Measurements from ENCODE around the gene ABCC5.
"Not testable (repeated sequence)": the region's sequence is repeated elsewhere in the genome, so short reads cannot be mapped to it uniquely, and the experiment has no call there.

ABCC5 gene

GRCh38 chr3:184017672-184018423 lies at the start of gene ABCC5:
TSS of gene ABCC5 (minus strand) at chr3:184017884. CDS start at chr3:184014392, 3,492 bp downstream.
- peak; percentile 98 for DNase-seq

GRCh38 chr3:184066211-184066610 lies 48.5 kb upstream of the ABCC5 start:
- DNase-seq, result no peak

GRCh38 chr3:184062637-184063036 lies 45.0 kb upstream of the ABCC5 start:
- DNase-seq, result no peak

GRCh38 chr3:184059424-184059823 lies 41.7 kb upstream of the ABCC5 start:
- DNase-seq, result no peak

GRCh38 chr3:184058029-184058428 lies 40.3 kb upstream of the ABCC5 start:
- DNase-seq, result no peak

- DNase-seq, result no peak
Measured at GRCh38 chr3:184052767-184053166, 35.1 kb upstream of the ABCC5 start, which contains the start of gene HTR3C. TSS of gene HTR3C (plus strand) at chr3:184053047. CDS start at chr3:184053081, 34 bp downstream.

GRCh38 chr3:184050217-184050847 lies 32.6 kb upstream of the ABCC5 start:
- peak; percentile 27 for DNase-seq

- no peak for DNase-seq
Measured at GRCh38 chr3:184045995-184046394, 28.3 kb upstream of the ABCC5 start.

GRCh38 chr3:184042617-184043016 lies 24.9 kb upstream of the ABCC5 start:
- DNase-seq, result peak; percentile 22

GRCh38 chr3:184040010-184040409 lies 22.3 kb upstream of the ABCC5 start:
- DNase-seq, result peak; percentile 82

- DNase-seq, result peak; percentile 35
Measured at GRCh38 chr3:184039414-184039813, 21.7 kb upstream of the ABCC5 start.

GRCh38 chr3:184038307-184038706 lies 20.6 kb upstream of the ABCC5 start:
- not testable (repeated sequence) for DNase-seq

GRCh38 chr3:184037816-184038215 lies 20.1 kb upstream of the ABCC5 start:
- no peak for DNase-seq

GRCh38 chr3:184031187-184031792 lies 13.6 kb upstream of the ABCC5 start, which contains the start of gene HTR3D:
TSS of gene HTR3D (plus strand) at chr3:184031742. CDS start at chr3:184031742, 0 bp downstream.
- no peak for DNase-seq

- DNase-seq, result no peak
Measured at GRCh38 chr3:184030536-184030935, 12.9 kb upstream of the ABCC5 start.

- no peak for DNase-seq
Measured at GRCh38 chr3:184029443-184029842, 11.8 kb upstream of the ABCC5 start.

- DNase-seq, result not testable (repeated sequence)
Measured at GRCh38 chr3:184028275-184028890, 10.7 kb upstream of the ABCC5 start.

GRCh38 chr3:184025256-184025655 lies 7.6 kb upstream of the ABCC5 start:
- not testable (repeated sequence) for DNase-seq

GRCh38 chr3:184022323-184022722 lies 4.6 kb upstream of the ABCC5 start:
- no peak for DNase-seq

GRCh38 chr3:184018424-184018973 lies 815 bp upstream of the ABCC5 start:
- DNase-seq, result no peak

GRCh38 chr3:184016811-184017671 lies 643 bp downstream of the ABCC5 start:
- DNase-seq, result peak; percentile 53

- no peak for DNase-seq
Measured at GRCh38 chr3:184016169-184016570, 1.5 kb downstream of the ABCC5 start.
